8988T (cell line): ENCODE measurements around the gene CHCHD3.

Source experiments
- DNase-seq: peaks from one replicate; pipeline ENCODE4 v3.0.0; 2011

Gene CHCHD3

GRCh38 chr7:132764762-132765161 lies 317.1 kb downstream of the CHCHD3 start:
- no peak for DNase-seq

GRCh38 chr7:132760866-132761265 lies 321.0 kb downstream of the CHCHD3 start:
- DNase-seq: no peak

DNA sequence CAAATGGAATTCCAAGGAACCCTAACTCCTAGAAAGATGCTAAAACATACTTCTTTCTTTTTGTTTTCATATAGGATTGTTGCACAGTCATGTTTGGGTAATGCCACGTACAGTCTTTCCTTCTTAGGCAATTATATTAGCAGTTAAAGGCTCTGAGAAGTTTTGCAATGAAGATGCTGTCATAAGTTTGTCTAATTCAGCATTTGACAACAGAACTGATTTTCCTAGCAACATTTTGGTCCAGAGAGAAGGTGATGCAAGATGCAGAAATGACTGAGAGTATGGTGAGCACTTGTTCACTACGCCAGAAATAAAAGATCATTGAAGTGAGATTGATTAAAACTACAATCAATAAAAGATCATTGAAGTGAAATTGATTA lies 321.7 kb downstream of the CHCHD3 start:
- DNase-seq: no peak

GRCh38 chr7:132759482-132760243 lies 322.2 kb downstream of the CHCHD3 start:
- DNase-seq: no peak

GRCh38 chr7:132758986-132759385 lies 322.9 kb downstream of the CHCHD3 start:
- no peak for DNase-seq

- DNase-seq: no peak
Observed at GRCh38 chr7:132757783-132758182, 324.1 kb downstream of the CHCHD3 start.

GRCh38 chr7:132756484-132756990 lies 325.4 kb downstream of the CHCHD3 start:
- no peak for DNase-seq

GRCh38 chr7:132755538-132756483 lies 326.1 kb downstream of the CHCHD3 start:
- no peak for DNase-seq

GRCh38 chr7:132752431-132752830 lies 329.5 kb downstream of the CHCHD3 start:
- DNase-seq: no peak

DNA sequence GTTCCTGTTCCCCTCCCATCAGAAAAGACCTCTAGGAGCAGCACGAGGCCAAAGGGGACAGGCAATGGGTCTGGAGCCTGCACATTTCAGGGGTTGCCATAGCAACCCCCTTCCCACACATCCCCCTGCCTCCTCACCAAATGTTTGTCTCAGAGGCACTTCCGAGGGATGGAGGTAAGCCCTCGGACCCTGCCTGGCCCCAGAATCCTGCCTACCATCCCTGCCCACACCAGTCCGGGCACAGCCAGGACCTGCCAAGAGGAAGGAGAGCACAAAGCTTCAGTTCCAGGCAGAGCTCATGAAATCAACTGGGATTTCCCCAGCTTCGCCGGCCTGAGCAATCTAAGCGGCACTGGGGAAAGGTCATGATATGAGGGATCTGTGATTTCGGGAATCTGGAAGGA lies 330.6 kb downstream of the CHCHD3 start:
- no peak for DNase-seq

GRCh38 chr7:132750530-132751217 lies 331.2 kb downstream of the CHCHD3 start:
- DNase-seq: no peak

DNA sequence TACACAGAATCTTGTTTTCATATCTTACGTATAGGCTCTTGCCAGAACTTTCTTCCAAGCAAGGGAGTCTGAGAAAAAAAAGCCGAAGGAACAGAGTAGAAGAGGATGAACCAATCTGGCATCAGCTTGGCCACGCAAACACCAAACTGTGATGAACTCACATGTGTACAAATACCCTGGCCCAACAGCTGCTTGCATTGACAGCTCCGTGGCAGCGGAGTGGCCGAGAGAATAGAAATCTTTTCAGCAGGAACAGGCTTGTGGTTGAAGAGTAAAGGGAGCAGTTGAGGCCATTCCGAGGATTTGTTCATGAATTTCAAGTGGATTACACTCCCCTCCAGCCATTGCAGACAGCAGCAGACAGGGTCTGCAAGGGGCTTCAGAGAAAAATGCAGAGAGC lies 331.8 kb downstream of the CHCHD3 start:
- no peak for DNase-seq

GRCh38 chr7:132745510-132745909 lies 336.4 kb downstream of the CHCHD3 start:
- DNase-seq: no peak

- no peak for DNase-seq
Observed at GRCh38 chr7:132743974-132744373, 337.9 kb downstream of the CHCHD3 start.

- no peak for DNase-seq
Observed at GRCh38 chr7:132742189-132742612, 339.7 kb downstream of the CHCHD3 start.

DNA sequence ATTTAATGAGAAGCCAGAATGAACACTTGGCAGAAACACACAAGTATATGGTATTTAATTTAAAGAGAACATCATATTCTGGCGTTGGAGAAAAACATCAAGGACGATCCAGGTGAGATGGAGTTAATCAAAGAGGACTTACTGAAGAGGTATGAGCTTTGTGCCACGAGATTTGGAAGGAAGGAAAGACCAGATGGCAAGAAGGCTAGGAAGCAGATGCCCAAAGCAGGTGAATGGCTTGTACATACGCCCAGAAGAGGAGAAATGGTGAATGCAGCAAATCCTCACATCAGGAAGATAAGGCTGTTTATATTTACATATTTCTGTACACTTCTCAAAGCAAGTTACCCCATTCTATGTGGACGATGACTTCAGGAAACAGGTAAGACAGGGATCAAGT lies 341.7 kb downstream of the CHCHD3 start:
- no peak for DNase-seq

GRCh38 chr7:132739271-132739955 lies 342.5 kb downstream of the CHCHD3 start:
- DNase-seq: no peak

- DNase-seq: no peak
Observed at GRCh38 chr7:132738254-132738653, 343.6 kb downstream of the CHCHD3 start.

DNA sequence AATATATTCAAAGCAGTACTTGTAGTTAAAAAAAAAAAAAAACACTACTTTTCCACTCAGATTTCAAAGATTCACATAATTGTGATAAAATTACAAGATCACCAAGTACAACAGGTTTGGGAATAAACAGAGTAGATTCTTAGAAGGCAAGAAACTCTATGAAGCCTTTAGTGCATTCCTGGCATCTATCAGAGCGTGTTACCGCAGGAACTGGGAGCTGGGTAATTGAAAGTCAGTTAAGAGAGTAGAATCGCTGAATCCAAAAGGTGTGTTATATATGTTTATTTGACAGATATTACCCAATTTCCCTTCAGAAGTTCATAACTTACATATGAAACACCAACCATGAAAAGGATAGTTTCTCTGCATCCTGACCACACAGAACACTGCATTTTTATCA lies 346.4 kb downstream of the CHCHD3 start:
- DNase-seq: no peak
